Prostate gland (tissue), 2 donors: ENCODE results near the gene TET3. TPM values are rescaled to one million over a fixed set of nuclear protein-coding genes. Genes with fewer than 3 reads are reported as not detected.
A peak's percentile ranks its signal among the peaks of the same experiment; 100 is the strongest.

Experiments
- DNase-seq: peaks from one replicate; pipeline ENCODE4 v3.0.0-alpha.2; 2019; ENCODE audit warnings: low spot score
- H3K27ac ChIP-seq, 2 donors: fragments of 200-600 bp; sonication (generic); 2 replicates each; pipeline ENCODE4 v1.5.1; 2017 to 2019
- H3K27me3 ChIP-seq: fragments of 200-600 bp; sonication (generic); replicated peaks from 2 replicates; pipeline ENCODE4 v1.5.1; 2019; ENCODE audit not compliant: insufficient read depth
- H3K36me3 ChIP-seq, 2 donors: fragments of 200-600 bp; sonication (generic); 1 replicate in 1 of 2; 2 replicates in 1 of 2; pipeline versions ENCODE4 v1.5.1 to v1.8.1; 2017 to 2019
- H3K4me1 ChIP-seq: fragments of 200-600 bp; sonication (generic); replicated peaks from 2 replicates; pipeline ENCODE4 v1.5.1; 2019
- H3K4me3 ChIP-seq, 2 donors: fragments of 200-600 bp; sonication (generic); 2 replicates each; pipeline ENCODE4 v1.5.1; 2017 to 2019
- H3K9me3 ChIP-seq: fragments of 200-600 bp; sonication (generic); 2 replicates; pipeline ENCODE4 v1.5.1; 2017
- POLR2A ChIP-seq: fragments of 450-650 bp; IDR thresholded peaks from one replicate; pipeline ENCODE4 v1.6.1; 2016; ENCODE audit warnings: antibody characterized with exemption, mild to moderate bottlenecking
- POLR2AphosphoS5 ChIP-seq: sonication (generic); formaldehyde crosslinking; IDR thresholded peaks from one replicate; pipeline ENCODE4 v1.6.1; 2017; ENCODE audit warnings: antibody characterized with exemption
- WGBS: methylation state at CpG from one replicate; pipeline ENCODE4 v1.1.5; 2018; 5-methylcytosine and 5-hydroxymethylcytosine counted together
- intact Hi-C: fragments of 100-400 bp; cut with DNase I; formaldehyde crosslinking; loops from one replicate; pipeline ENCODE4 v1.14.2; 2022
- total RNA-seq, 2 donors: library from RNA; depleted of rRNA; stranded (reverse); fragments of >200 nt; gene quantifications; one replicate each; pipeline ENCODE4 v1.1.0, GENCODE V29; 2016
- TF ChIP-seq, protein P1 (sequence below), 4 experiments: fragments of 200-600 bp in 2 of 4; fragments of 450-650 bp in 2 of 4; sonication (generic) in 2 of 4; IDR thresholded peaks; 1 replicate in 3 of 4; 2 replicates in 1 of 4; pipeline ENCODE4 v1.5.1; 2016 to 2019; ENCODE audit warnings: antibody characterized with exemption in 4 of 4, mild to moderate bottlenecking in 2 of 4, moderate library complexity in 2 of 4

The TET3 gene
- total RNA-seq, 2 donors from 2014 or later, result 12.8 to 13.8 TPM

DNA sequence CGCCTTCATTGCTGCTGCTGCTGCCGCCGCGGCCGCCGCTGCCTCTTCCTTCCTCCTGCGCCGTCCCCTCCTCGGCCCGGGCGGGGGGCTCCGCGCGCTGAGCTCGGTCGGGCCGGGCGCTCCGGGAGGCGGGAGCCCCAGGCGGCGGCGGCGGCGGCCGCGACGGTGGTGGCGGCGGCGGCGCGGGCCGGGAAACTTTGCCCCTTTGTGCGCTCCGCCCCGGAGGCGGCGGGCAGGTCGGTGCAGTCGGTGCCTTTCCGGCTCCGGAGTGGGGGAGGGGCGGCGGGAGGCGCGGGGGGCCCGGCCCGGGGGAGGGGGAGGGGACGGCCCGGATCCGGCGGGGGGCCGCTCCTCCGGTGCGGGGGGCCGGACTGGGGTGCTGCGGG lies 205 bp downstream of the TET3 start:
- intact Hi-C loops, result loop anchor here (5.0 kb wide), 3 partner anchors 43 to 148 kb away; partner anchors contain the start of gene DGUOK
- peaks cover 25% of the 10 kb centered on the region for H3K4me1 ChIP-seq
- peak overlapping the region; percentile 51 to 66 for H3K4me3 ChIP-seq
- H3K36me3 ChIP-seq, result no peaks in the 10 kb centered on the region
- WGBS, result 0% methylated on average over 4 of the region's 58 CpGs
- peak; percentile 47 for DNase-seq
- H3K27me3 ChIP-seq, result no peaks in the 10 kb centered on the region
- no peaks in the 10 kb centered on the region for H3K9me3 ChIP-seq
- TF ChIP-seq, protein P1, sequence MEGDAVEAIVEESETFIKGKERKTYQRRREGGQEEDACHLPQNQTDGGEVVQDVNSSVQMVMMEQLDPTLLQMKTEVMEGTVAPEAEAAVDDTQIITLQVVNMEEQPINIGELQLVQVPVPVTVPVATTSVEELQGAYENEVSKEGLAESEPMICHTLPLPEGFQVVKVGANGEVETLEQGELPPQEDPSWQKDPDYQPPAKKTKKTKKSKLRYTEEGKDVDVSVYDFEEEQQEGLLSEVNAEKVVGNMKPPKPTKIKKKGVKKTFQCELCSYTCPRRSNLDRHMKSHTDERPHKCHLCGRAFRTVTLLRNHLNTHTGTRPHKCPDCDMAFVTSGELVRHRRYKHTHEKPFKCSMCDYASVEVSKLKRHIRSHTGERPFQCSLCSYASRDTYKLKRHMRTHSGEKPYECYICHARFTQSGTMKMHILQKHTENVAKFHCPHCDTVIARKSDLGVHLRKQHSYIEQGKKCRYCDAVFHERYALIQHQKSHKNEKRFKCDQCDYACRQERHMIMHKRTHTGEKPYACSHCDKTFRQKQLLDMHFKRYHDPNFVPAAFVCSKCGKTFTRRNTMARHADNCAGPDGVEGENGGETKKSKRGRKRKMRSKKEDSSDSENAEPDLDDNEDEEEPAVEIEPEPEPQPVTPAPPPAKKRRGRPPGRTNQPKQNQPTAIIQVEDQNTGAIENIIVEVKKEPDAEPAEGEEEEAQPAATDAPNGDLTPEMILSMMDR (IDR thresholded peaks at IDR 0.05), result no peak
- TF ChIP-seq POLR2A, result no peak
- TF ChIP-seq POLR2AphosphoS5, result no peak
- H3K27ac ChIP-seq, result peak overlapping the region; percentile 95 to 97

DNA sequence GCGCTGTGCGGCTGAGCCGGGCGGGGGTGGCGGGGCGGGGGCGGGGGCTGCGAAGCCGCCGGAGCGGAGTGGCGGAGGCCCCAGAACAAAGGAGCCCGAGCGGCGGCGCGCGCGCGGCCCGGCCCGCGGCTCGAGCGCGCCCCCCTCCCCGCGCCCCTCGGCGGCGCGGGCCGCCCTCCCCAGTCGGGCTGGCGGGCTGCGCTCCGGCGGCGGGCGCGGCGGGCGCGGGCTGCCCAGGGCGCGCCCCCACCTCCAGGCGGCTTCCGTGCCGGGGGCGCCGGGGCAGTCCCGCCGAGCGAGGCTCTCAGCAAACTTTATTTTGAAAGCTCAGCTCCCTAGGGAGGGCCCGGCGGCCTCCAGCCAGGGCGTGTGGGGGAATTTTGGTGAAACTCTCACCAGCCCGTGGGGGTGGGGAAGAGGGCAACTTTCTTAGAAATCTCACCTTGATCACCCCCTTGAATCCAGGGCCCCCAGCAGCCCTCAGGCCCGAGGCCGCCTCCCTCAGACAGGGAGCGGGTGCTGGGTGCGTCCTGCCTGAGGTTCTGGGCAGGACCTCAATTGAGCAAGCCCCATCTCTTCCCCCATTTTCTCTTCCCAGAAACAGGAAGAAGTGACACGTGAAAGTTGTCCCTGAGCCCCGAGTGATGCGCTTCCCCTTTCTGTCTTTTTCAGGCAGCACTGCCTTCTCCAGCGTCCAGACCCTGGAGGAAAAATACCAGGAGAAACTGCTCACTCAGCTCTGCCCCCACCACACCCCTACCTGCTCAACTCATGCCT lies 786 bp downstream of the TET3 start:
- Histone ChIP-seq H3K4me1 (peaks cover 25% of the 10 kb centered on the region), H3K4me3 (peak overlapping the region; percentile 51 to 66), H3K36me3 (no peaks in the 10 kb centered on the region), H3K9me3 (no peaks in the 10 kb centered on the region), H3K27ac (peak overlapping the region; percentile 95 to 97), H3K27me3 (no peaks in the 10 kb centered on the region)
- peak; percentile 22 for DNase-seq
- TF ChIP-seq, protein P1 (IDR thresholded peaks at IDR 0.05), result no peak
- no peak for TF ChIP-seq POLR2AphosphoS5
- TF ChIP-seq POLR2A, result no peak
- WGBS, result 10% methylated on average over 12 of the region's 66 CpGs
- intact Hi-C loops, result loop anchor here (5.0 kb wide), 3 partner anchors 43 to 148 kb away; partner anchors contain the start of gene DGUOK

DNA sequence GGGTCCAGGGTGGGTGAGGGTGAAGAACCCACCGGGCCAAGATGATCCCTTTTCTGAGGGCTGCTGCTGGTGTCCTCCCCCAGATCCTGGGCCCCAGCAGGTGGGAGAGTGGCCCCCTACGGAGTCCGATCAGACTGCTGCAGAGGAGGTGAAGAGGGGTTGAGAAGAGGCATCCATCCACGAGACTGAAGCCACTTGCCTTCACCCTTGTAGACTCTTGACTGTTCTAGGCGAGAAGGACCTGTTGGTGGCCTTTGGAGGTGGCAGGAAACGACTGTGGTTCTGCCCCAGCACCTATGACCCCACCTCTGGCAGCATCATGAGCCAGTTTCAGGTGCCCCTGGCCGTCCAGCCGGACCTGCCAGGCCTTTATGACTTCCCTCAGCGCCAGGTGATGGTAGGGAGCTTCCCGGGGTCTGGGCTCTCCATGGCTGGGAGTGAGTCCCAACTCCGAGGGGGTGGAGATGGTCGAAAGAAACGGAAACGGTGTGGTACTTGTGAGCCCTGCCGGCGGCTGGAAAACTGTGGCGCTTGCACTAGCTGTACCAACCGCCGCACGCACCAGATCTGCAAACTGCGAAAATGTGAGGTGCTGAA lies 1.5 kb downstream of the TET3 start:
- intact Hi-C loops, result loop anchor here (5.0 kb wide), 3 partner anchors 44 to 149 kb away; partner anchors contain the start of gene DGUOK
- Histone ChIP-seq H3K4me1 (peaks cover 25% of the 10 kb centered on the region), H3K36me3 (no peaks in the 10 kb centered on the region), H3K27me3 (no peaks in the 10 kb centered on the region), H3K4me3 (peak overlapping the region; percentile 51 to 66), H3K9me3 (no peaks in the 10 kb centered on the region), H3K27ac (peak overlapping the region; percentile 95 to 97)
- 67% methylated on average over 21 of the region's 21 CpGs for WGBS
- TF ChIP-seq, protein P1 (IDR thresholded peaks at IDR 0.05), result no peak
- no peak for DNase-seq

DNA sequence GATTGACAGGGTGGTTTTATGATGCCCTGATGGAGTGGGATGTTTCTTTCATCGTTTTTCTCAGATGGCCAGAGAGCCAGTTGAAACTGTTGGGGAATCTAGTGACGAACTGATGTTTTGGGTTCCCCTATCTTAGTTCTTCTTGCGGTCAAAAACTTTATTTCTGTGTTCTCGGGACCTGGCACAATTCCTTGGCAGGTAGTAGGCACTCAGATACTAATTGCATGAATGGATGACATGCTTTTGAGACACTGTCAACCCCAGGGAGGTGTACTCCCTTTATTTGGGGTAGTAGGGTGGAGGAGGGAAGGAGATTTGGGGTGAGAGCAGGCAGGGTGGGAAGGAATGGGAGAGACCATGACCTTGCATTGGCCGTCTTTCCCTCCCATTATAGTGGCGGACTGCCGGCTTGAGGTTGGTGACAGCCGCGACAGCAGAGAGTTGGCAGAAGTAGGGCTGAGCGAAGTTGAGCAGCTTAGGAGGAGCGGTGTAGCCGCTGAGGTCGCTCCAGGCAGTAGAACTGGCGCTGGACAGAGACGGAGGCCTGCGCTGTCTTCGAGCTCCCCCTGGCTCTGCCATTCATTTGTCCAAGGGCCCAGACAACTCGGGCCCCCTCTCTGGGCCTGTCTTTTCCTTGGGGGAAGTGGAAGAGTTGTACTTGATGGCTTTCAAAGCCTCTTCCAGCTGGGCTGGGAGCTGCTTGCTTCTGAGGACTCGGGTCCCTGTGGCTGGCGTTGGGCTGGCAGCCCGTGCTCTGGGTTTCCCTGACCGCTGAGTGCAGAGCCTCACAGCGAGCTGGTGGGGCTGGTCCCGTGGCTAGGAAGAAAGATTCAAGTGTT lies 2.6 kb downstream of the TET3 start:
- Histone ChIP-seq H3K27ac (peak overlapping the region in 1 of 2 donors; percentile 23), H3K4me3 (peak overlapping the region; percentile 18 to 66), H3K9me3 (no peaks in the 10 kb centered on the region), H3K36me3 (no peaks in the 10 kb centered on the region), H3K4me1 (peaks cover 19% of the 10 kb centered on the region), H3K27me3 (no peaks in the 10 kb centered on the region)
- WGBS, result 16% methylated on average over 24 of the region's 24 CpGs
- intact Hi-C loops, result loop anchor here (5.0 kb wide), 3 partner anchors 45 to 150 kb away; partner anchors contain the start of gene DGUOK
- TF ChIP-seq POLR2AphosphoS5, result peak; percentile 33
- TF ChIP-seq, protein P1 (IDR thresholded peaks at IDR 0.05), result peak in 3 of 4 experiments; percentile 50 to 61 (median 52)
- TF ChIP-seq POLR2A, result no peak
- DNase-seq, result peak; percentile 70
